RKO (cell line): ENCODE data around the gene C5AR1.
"Not testable (repeated sequence)": the region's sequence is repeated elsewhere in the genome, so short reads cannot be mapped to it uniquely, and the experiment has no call there.

ENCODE experiments used
- DNase-seq: peaks from one replicate; pipeline ENCODE4 v3.0.0-alpha.2; 2016; ENCODE audit warnings: low spot score

Gene C5AR1

DNA sequence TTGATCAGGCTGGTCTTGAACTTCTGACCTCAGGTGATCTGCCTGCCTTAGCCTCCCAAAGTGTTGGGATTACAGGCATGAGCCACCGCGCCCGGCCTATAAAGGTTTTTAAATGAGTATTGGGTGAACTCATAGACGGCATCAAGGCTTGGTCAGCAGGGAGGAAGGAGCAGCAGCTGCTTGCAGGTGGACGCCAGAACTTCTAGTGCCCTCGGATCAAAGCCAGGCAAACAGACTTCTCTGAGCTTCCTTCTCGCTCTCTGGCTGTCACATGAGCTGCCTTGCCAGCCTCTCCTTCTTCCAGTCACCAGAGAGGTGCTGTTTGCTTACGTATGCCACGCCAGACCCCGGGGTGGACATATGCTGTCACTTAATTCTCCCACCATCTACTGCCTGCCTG, 55.8 kb downstream of the C5AR1 start:
- not testable (repeated sequence) for DNase-seq

- DNase-seq, result no peak
Measured at GRCh38 chr19:47370045-47370611, 60.5 kb downstream of the C5AR1 start.

DNA sequence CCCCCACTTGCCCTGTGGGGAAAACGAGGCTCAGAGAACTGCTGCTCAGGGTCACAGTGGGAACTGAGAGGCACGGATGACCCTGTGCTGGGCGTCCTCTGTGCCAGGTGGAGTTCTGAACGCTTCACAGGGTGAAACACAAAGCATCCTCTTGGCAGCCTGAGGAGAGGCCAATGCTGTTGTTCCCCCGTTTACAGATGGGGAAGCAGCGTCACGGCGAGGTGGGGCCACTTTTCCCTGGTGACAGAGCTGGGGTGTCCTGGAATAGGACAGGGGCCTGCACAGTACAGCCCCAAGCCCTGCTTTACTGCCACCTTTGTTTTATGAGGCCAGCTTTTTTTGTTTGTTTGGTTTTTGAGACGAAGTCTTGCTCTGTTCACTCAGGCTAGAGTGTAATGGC, 61.6 kb downstream of the C5AR1 start:
- DNase-seq, result no peak
